ENCODE data around the gene TRAPPC14. TPM values are rescaled to one million over a fixed set of nuclear protein-coding genes. Genes with fewer than 3 reads are reported as not detected.

TRAPPC14 gene
- total and polyA plus RNA-seq, 10 of the 15 experiments (the other 5 are each of a cell fraction or from before 2014, with no cell fraction given), result 0.21 to 24.7 (median 7.5) TPM

DNA sequence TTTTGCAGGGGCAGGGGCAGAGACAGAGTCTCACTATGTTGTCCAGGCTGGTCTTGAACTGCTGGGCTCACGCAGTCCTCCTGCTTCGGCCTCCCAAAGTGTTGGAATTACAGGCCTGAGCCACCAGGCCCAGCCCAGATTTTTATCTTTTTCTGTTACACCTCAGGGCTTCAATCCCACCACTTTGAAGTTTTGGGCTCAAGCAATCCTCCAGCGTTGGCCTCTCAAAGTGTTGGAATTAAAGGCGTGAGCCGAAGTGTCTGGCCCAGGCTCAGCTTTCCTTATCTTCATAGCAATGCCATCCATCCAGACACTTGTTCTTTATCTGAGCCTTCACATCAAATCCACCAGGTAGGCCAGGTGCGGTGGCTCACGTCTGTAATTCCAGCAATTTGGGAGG lies 43.5 kb downstream of the TRAPPC14 start:
- no peak for ATAC-seq
- no TSS peak for BruUV-seq (replicated peaks)
- Histone ChIP-seq H3K9ac (ENCODE audit: control insufficient read depth, insufficient read depth, low read length) (no peak overlapping the region), H3K9me3 (replicated peaks; ENCODE audit: control insufficient read depth, insufficient read depth, low read length) (no peaks in the 10 kb centered on the region), H3K79me2 (ENCODE audit: control insufficient read depth, insufficient read depth, low read length) (peaks cover 5% of the 10 kb centered on the region), H3K27me3 (replicated peaks in 1 of 2; ENCODE audit: control insufficient read depth in 2 of 2, insufficient read depth in 2 of 2, low read length in 1 of 2) (no peaks in the 10 kb centered on the region), H3K27ac (ENCODE audit: control insufficient read depth, insufficient read depth) (no peak overlapping the region), H3K4me1 (ENCODE audit: control insufficient read depth, insufficient read depth, low read length) (no peaks in the 10 kb centered on the region), H3K4me3 (no peak overlapping the region), H3K36me3 (ENCODE audit: control insufficient read depth in 2 of 2, insufficient read depth in 2 of 2, low read length in 1 of 2) (peaks cover 3 to 5% of the 10 kb centered on the region in 2 experiments; a peak in 3 of 4 replicates), H2AFZ (ENCODE audit: control insufficient read depth, low read depth, low read length) (no peak overlapping the region), H3K4me2 (ENCODE audit: control insufficient read depth, insufficient read depth) (no peak overlapping the region), H4K20me1 (ENCODE audit: control insufficient read depth, insufficient read depth) (no peaks in the 10 kb centered on the region)
- no peak for TF ChIP-seq ZBTB4 (CRISPR knock-in tag; IDR thresholded peaks at IDR 0.05)
- ChIA-PET CTCF (no interaction called here), RAD21 (ENCODE audit: unreplicated experiment) (interaction anchor here (0.7 kb wide), 1 partner anchor 12 kb away, joined by 3 read pairs; no protein-coding TSS in a partner anchor), SMC1A (ENCODE audit: uncharacterized antibody, unreplicated experiment) (no interaction called here), POLR2A (interaction anchor here (0.6 to 1.2 kb wide), 3 partner anchors 10 to 114 kb away, joined by 3 to 7 read pairs (median 3); no protein-coding TSS in a partner anchor)
- in situ Hi-C loops (cut with MboI), result no loop called here
- intact Hi-C loops (cut with micrococcal nuclease; ENCODE audit: unreplicated experiment), result no loop called here
- no peak for DNase-seq (ENCODE audit: low read depth, low spot score)
- no peak for FAIRE-seq
- 98% methylated on average over 7 of the region's 7 CpGs for WGBS (ENCODE audit: insufficient coverage, insufficient replicate concordance, low lambda C conversion rate, missing lambda C conversion rate)

- ChIA-PET CTCF (no interaction called here), POLR2A (interaction anchor here (1.8 kb wide), 1 partner anchor 10 kb away, joined by 6 read pairs; the partner anchor contains the start of gene AP4M1)
- 92% methylated on average over 13 of the region's 13 CpGs for WGBS (ENCODE audit: insufficient coverage, insufficient replicate concordance, low lambda C conversion rate, missing lambda C conversion rate)
These were observed 46.6 kb downstream of the TRAPPC14 start for GRCh38 chr7:100111914-100112313.

More at GRCh38 chr7:100111914-100112313, 46.6 kb downstream of the TRAPPC14 start:
- no peak overlapping the region for H2AFZ ChIP-seq (ENCODE audit: control insufficient read depth, low read depth, low read length)
- intact Hi-C loops (cut with micrococcal nuclease; ENCODE audit: unreplicated experiment), result no loop called here
- DNase-seq (ENCODE audit: low read depth, low spot score) (no peak), FAIRE-seq (no peak), ATAC-seq (no peak)
- no peaks in the 10 kb centered on the region for H4K20me1 ChIP-seq (ENCODE audit: control insufficient read depth, insufficient read depth)
- no peak overlapping the region for H3K4me3 ChIP-seq
- TF ChIP-seq MLLT1 (IDR thresholded peaks at IDR 0.05) (no peak), NBN (IDR thresholded peaks at IDR 0.05) (no peak), ASH2L (IDR thresholded peaks at IDR 0.05; ENCODE audit: borderline replicate concordance, low read depth) (no peak)
- no TSS peak for BruUV-seq (replicated peaks)
- H3K36me3 ChIP-seq (ENCODE audit: control insufficient read depth in 2 of 2, insufficient read depth in 2 of 2, low read length in 1 of 2), result peaks cover 5 to 9% of the 10 kb centered on the region in 2 experiments; a peak in 3 of 4 replicates
- in situ Hi-C loops (cut with MboI), result no loop called here
- no peak overlapping the region for H3K27ac ChIP-seq (ENCODE audit: control insufficient read depth, insufficient read depth)
- SMC1A ChIA-PET (ENCODE audit: uncharacterized antibody, unreplicated experiment), result no interaction called here
- no peaks in the 10 kb centered on the region for H3K4me1 ChIP-seq (ENCODE audit: control insufficient read depth, insufficient read depth, low read length)
- H3K4me2 ChIP-seq (ENCODE audit: control insufficient read depth, insufficient read depth), result no peak overlapping the region
- H3K27me3 ChIP-seq (replicated peaks in 1 of 2; ENCODE audit: control insufficient read depth in 2 of 2, insufficient read depth in 2 of 2, low read length in 1 of 2), result no peaks in the 10 kb centered on the region
- no peak overlapping the region for H3K9ac ChIP-seq (ENCODE audit: control insufficient read depth, insufficient read depth, low read length)
- H3K79me2 ChIP-seq (ENCODE audit: control insufficient read depth, insufficient read depth, low read length), result no peaks in the 10 kb centered on the region
- RAD21 ChIA-PET (ENCODE audit: unreplicated experiment), result no interaction called here
- H3K9me3 ChIP-seq (replicated peaks; ENCODE audit: control insufficient read depth, insufficient read depth, low read length), result no peaks in the 10 kb centered on the region

All from GM12878 (cell line).